Measurements from ENCODE around the gene TRPM4. TPM values are rescaled to one million over a fixed set of nuclear protein-coding genes. Genes with fewer than 3 reads are reported as not detected.

The TRPM4 gene
- total RNA-seq (6.6 and 7.0 TPM in 2 replicates), polyA plus RNA-seq (20.5 and 23.2 TPM in 2 replicates)

DNA sequence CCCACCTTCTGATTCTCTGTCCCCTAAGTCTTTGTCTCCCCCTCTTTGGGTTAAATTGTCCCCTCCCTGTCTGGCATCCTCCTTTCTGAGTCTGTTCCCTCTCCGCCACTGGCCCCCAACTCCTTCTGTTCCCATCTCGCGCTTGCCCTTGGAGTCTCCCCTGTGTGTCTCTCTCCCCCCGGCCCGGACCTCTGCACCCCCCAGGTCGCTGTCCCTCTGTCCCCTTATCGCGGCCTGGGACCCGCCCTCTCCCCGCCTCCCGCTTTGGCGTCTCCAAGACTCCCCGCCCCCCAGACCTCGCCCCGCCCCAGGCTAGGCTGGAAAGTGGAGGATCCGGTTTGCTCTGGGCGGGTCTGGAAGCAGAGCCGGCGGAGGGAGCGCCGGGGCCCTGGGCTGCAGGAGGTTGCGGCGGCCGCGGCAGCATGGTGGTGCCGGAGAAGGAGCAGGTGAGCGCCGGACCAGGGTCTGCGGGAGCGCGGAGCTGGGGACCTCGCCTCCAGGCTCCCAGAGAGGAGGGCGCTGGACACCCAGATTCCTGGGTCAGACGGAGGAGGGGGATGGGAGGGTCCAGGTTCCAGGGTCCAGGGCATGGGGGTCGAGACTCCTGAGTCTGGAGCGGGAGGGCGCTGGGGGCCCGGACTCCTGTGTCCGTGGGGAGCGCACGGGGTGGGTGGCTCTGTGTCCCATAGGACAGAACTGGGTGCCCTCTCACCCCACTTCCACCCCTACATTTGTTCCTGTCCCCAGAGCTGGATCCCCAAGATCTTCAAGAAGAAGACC is at the start of gene TRPM4:
Gene TRPM4, plus strand, starts transcription at position 348 of the 780 bp plus-strand sequence. Its CDS starts 75 bp downstream, at position 423.
- Histone ChIP-seq H3K4me3 (peak within 1 kb of the TSS; percentile 74), H3K27ac (peak within 1 kb of the TSS; percentile 78), H3K9me2 (replicated peaks; ENCODE audit: insufficient read depth) (no peaks in the 10 kb centered on the region), H2AFZ (peak within 1 kb of the TSS; percentile 67), H3K9me3 (ENCODE audit: low read depth) (no peaks in the 10 kb centered on the region), H3K4me1 (ENCODE audit: insufficient read depth) (peaks cover 6% of the 10 kb centered on the region), H3K79me2 (peaks cover 6% of the 10 kb centered on the region), H3K27me3 (no peaks in the 10 kb centered on the region), H3K4me2 (peak within 1 kb of the TSS; percentile 94), H4K20me1 (ENCODE audit: insufficient read depth, poor library complexity, severe bottlenecking) (no peaks in the 10 kb centered on the region), H3K36me3 (replicated peaks; ENCODE audit: insufficient read depth, low read depth) (no peaks in the 10 kb centered on the region)
- no peak for TF ChIP-seq EZH2phosphoT487 (IDR thresholded peaks at IDR 0.05; ENCODE audit: low read depth, severe bottlenecking, unreplicated experiment)
- TF ChIP-seq EZH2 (IDR thresholded peaks at IDR 0.05; ENCODE audit: borderline replicate concordance), result no peak
- TF ChIP-seq CTCF (IDR thresholded peaks at IDR 0.05; ENCODE audit: poor library complexity), result no peak
- 0% methylated on average over 16 of the region's 41 CpGs for WGBS (ENCODE audit: low lambda C conversion rate, missing lambda C conversion rate)
- peak; percentile 96 for DNase-seq (ENCODE audit: low spot score)

DNA sequence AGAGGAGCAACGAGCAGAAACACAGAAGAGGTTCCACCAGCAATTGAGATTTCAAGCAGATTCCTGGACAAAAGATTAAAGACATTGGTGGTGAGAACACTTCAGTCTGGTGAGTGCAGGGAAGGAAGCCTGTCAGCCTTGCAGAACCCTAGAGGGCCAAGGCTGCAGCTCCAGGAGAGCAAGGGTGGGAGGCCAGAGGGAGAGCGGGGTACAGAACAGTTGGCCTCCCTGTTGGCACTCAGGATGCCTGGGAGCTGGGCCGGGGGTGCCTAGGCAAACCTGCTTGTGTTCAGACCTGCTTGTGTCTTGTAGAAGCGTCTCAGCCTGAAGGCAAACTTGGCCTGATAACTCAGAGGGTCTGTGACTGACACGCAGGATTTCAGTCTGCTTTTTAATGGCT is 48.5 kb upstream of the TRPM4 start:
- DNase-seq (ENCODE audit: low spot score), result no peak
- 76% methylated on average over 5 of the region's 5 CpGs for WGBS (ENCODE audit: low lambda C conversion rate, missing lambda C conversion rate)
- TF ChIP-seq CTCF (IDR thresholded peaks at IDR 0.05; ENCODE audit: poor library complexity), result no peak
- H3K27ac ChIP-seq, result no peak overlapping the region
- H3K4me3 ChIP-seq, result no peak overlapping the region
- peaks cover 12% of the 10 kb centered on the region for H4K20me1 ChIP-seq (ENCODE audit: insufficient read depth, poor library complexity, severe bottlenecking)
- H3K9me2 ChIP-seq (replicated peaks; ENCODE audit: insufficient read depth), result no peaks in the 10 kb centered on the region
- no peak overlapping the region for H2AFZ ChIP-seq
- H3K27me3 ChIP-seq, result no peaks in the 10 kb centered on the region
- no peak overlapping the region for H3K4me2 ChIP-seq
- H3K9me3 ChIP-seq (ENCODE audit: low read depth), result no peaks in the 10 kb centered on the region
- H3K4me1 ChIP-seq (ENCODE audit: insufficient read depth), result peaks cover 5% of the 10 kb centered on the region
- no peaks in the 10 kb centered on the region for H3K36me3 ChIP-seq (replicated peaks; ENCODE audit: insufficient read depth, low read depth)
- H3K79me2 ChIP-seq, result no peaks in the 10 kb centered on the region

DNA sequence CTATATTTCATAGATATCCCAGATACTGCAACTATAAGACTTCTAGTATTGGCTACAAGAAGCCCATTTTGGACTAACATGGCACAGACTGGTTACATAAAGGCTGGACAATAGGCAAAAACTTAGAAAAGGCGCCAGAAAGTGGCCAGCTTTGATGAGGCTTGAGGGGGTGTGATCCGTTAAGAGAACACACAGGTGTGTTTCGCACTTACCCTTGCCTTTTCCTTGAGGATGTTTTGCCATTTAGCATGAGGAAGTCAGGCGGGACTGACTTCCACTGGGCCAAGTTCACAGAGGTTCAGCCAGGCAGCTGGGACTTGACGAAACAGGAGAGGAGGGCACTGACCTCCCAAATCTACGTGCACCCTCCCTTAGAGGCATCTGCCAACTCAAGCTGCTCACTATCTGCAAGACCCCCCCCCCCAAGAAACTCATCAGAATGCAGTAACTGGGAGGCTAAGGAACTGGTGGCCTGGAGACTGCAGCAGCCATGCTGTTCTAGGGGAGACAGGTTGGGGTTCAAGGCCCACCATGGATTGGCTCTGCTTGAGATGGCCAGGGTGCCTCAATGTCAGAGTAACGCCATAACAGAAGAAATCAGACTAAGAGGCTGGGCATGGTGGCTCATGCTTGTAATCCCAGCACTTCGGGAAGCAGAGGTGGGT is 47.9 kb upstream of the TRPM4 start:
- Histone ChIP-seq H3K27me3 (no peaks in the 10 kb centered on the region), H3K4me2 (no peak overlapping the region), H4K20me1 (ENCODE audit: insufficient read depth, poor library complexity, severe bottlenecking) (peaks cover 12% of the 10 kb centered on the region), H2AFZ (no peak overlapping the region), H3K9me2 (replicated peaks; ENCODE audit: insufficient read depth) (no peaks in the 10 kb centered on the region), H3K27ac (no peak overlapping the region), H3K36me3 (replicated peaks; ENCODE audit: insufficient read depth, low read depth) (no peaks in the 10 kb centered on the region), H3K4me3 (no peak overlapping the region), H3K4me1 (ENCODE audit: insufficient read depth) (peaks cover 5% of the 10 kb centered on the region), H3K79me2 (no peaks in the 10 kb centered on the region), H3K9me3 (ENCODE audit: low read depth) (no peaks in the 10 kb centered on the region)
- no peak for DNase-seq (ENCODE audit: low spot score)
- 94% methylated on average over 8 of the region's 8 CpGs for WGBS (ENCODE audit: low lambda C conversion rate, missing lambda C conversion rate)
- no peak for TF ChIP-seq EZH2 (IDR thresholded peaks at IDR 0.05; ENCODE audit: borderline replicate concordance)
- no peak for TF ChIP-seq EZH2phosphoT487 (IDR thresholded peaks at IDR 0.05; ENCODE audit: low read depth, severe bottlenecking, unreplicated experiment)
- no peak for TF ChIP-seq CTCF (IDR thresholded peaks at IDR 0.05; ENCODE audit: poor library complexity)

All from hepatocyte (in vitro differentiated cells).